Spleen (tissue), 7 donors: ENCODE measurements around the gene LIG3.

Experiments
- POLR2A ChIP-seq, 3 donors: fragments of 450-650 bp; IDR thresholded peaks; one replicate each; pipeline ENCODE4 v1.5.1; 2017; ENCODE audit warnings: antibody characterized with exemption in 3 of 3, mild to moderate bottlenecking in 1 of 3
- POLR2AphosphoS5 ChIP-seq, 3 donors: sonication (generic); formaldehyde crosslinking; IDR thresholded peaks; one replicate each; pipeline ENCODE4 v1.5.1; 2017; ENCODE audit warnings: antibody characterized with exemption in 3 of 3
- TF ChIP-seq, protein P1 (sequence below), 11 experiments: fragments of 200-600 bp in 7 of 11; fragments of 450-650 bp in 4 of 11; sonication (generic) in 4 of 11; IDR thresholded peaks in 8 of 11; conservative IDR thresholded peaks in 3 of 11; 1 replicate in 7 of 11; 2 replicates in 4 of 11; pipeline versions ENCODE4 v1.4.0 to v1.8.0; 2016 to 2021; ENCODE audit warnings: antibody characterized with exemption in 11 of 11, inconsistent platforms in 4 of 11, mild to moderate bottlenecking in 1 of 11
- donor health status: DM: no; HTN: no; CAD: no; lungs with moderate emphysema.
- donor health status: DM: no; HTN: no; CAD: no.
- donor health status: DM: no; HTN: no; CAD: no.

DNA sequence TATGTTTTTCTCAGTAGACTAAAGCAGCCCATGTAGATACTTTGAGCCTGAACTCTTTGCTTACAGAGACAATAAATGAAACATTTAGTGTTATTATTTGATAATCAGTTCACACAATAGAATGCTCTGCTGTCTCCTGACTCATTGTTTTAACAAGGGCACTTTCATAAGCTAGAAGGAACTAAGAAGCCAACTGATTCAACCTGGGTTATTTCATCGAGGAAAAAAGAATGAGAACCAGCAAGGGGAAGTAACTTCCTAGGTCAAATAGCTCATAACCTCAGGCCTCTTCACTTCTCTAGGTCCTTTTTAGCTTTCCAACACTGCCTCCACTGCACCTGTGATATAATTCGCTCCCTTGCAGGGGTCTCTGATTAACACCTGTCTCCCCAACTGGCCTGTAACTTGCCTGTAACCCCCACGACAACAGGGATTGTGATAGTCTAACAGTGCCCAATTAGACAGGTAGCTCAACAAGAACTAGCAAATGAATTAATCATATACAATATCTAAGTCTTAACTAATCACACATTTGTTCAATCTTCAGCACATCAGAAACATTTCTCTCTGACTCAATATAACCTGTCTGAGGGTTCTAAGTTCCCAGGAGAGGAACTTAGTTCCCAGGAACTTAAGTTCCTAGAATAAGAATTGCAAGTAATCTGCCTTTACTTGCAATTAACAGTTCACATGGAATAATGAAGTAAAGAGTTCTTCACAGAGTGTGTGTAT, 48.4 kb downstream of the LIG3 start:
- TF ChIP-seq, protein P1, sequence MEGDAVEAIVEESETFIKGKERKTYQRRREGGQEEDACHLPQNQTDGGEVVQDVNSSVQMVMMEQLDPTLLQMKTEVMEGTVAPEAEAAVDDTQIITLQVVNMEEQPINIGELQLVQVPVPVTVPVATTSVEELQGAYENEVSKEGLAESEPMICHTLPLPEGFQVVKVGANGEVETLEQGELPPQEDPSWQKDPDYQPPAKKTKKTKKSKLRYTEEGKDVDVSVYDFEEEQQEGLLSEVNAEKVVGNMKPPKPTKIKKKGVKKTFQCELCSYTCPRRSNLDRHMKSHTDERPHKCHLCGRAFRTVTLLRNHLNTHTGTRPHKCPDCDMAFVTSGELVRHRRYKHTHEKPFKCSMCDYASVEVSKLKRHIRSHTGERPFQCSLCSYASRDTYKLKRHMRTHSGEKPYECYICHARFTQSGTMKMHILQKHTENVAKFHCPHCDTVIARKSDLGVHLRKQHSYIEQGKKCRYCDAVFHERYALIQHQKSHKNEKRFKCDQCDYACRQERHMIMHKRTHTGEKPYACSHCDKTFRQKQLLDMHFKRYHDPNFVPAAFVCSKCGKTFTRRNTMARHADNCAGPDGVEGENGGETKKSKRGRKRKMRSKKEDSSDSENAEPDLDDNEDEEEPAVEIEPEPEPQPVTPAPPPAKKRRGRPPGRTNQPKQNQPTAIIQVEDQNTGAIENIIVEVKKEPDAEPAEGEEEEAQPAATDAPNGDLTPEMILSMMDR (IDR thresholded peaks at IDR 0.05 in 8 of 11, conservative IDR thresholded peaks at IDR 0.05 in 3 of 11) = no peak
- no peak for TF ChIP-seq POLR2AphosphoS5 (IDR thresholded peaks at IDR 0.05)
- no peak for TF ChIP-seq POLR2A (IDR thresholded peaks at IDR 0.05)
